ENCODE data around the gene CEP170B. TPM values are rescaled to one million over a fixed set of nuclear protein-coding genes. Genes with fewer than 3 reads are reported as not detected.

CEP170B gene
- total RNA-seq: 10 to 100 TPM in 1 of 4 donors, 1 to 10 TPM in 3; 1.2 to 28.8 (median 8.3) TPM

GRCh38 chr14:104865081-104865630, at the start of gene CEP170B:
CEP170B (plus strand) TSS chr14:104865268; CDS start chr14:104868451, 3,183 bp downstream.
- no peaks in the 10 kb centered on the region for H3K27me3 ChIP-seq
- peak within 1 kb of the TSS; percentile 41 to 58 for H3K4me3 ChIP-seq
- H3K9me3 ChIP-seq: no peaks in the 10 kb centered on the region
- H3K27ac ChIP-seq: peak within 1 kb of the TSS; percentile 22 to 63
- TF ChIP-seq, protein P1, sequence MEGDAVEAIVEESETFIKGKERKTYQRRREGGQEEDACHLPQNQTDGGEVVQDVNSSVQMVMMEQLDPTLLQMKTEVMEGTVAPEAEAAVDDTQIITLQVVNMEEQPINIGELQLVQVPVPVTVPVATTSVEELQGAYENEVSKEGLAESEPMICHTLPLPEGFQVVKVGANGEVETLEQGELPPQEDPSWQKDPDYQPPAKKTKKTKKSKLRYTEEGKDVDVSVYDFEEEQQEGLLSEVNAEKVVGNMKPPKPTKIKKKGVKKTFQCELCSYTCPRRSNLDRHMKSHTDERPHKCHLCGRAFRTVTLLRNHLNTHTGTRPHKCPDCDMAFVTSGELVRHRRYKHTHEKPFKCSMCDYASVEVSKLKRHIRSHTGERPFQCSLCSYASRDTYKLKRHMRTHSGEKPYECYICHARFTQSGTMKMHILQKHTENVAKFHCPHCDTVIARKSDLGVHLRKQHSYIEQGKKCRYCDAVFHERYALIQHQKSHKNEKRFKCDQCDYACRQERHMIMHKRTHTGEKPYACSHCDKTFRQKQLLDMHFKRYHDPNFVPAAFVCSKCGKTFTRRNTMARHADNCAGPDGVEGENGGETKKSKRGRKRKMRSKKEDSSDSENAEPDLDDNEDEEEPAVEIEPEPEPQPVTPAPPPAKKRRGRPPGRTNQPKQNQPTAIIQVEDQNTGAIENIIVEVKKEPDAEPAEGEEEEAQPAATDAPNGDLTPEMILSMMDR (IDR thresholded peaks at IDR 0.05): no peak
- TF ChIP-seq POLR2A (IDR thresholded peaks at IDR 0.05): no peak
- intact Hi-C loops (cut with DNase I; ENCODE audit: low total_unique reads): no loop called here
- no peaks in the 10 kb centered on the region for H3K36me3 ChIP-seq
- no peak for DNase-seq
- H3K4me1 ChIP-seq: peaks cover 0 to 5% of the 10 kb centered on the region in 2 donors

- peak overlapping the region; percentile 87 to 96 for H3K27ac ChIP-seq
These were observed 48.5 kb upstream of the CEP170B start for GRCh38 chr14:104816616-104816884.

GRCh38 chr14:104817930-104818713, 46.9 kb upstream of the CEP170B start:
- Histone ChIP-seq H3K4me1 (peaks cover 0 to 8% of the 10 kb centered on the region in 2 donors), H3K27me3 (no peaks in the 10 kb centered on the region), H3K9me3 (no peaks in the 10 kb centered on the region), H3K36me3 (no peaks in the 10 kb centered on the region), H3K27ac (no peak overlapping the region), H3K4me3 (no peak overlapping the region)
- DNase-seq: peak in 1 of 2 donors; percentile 3
- intact Hi-C loops (cut with DNase I; ENCODE audit: low total_unique reads): no loop called here
- TF ChIP-seq POLR2A (IDR thresholded peaks at IDR 0.05): no peak
- TF ChIP-seq, protein P1 (IDR thresholded peaks at IDR 0.05): no peak

More at GRCh38 chr14:104816616-104816884, 48.5 kb upstream of the CEP170B start:
- DNase-seq: no peak
- peaks cover 0 to 8% of the 10 kb centered on the region in 2 donors for H3K4me1 ChIP-seq
- no peaks in the 10 kb centered on the region for H3K9me3 ChIP-seq
- intact Hi-C loops (cut with DNase I; ENCODE audit: low total_unique reads): no loop called here
- no peaks in the 10 kb centered on the region for H3K36me3 ChIP-seq
- no peaks in the 10 kb centered on the region for H3K27me3 ChIP-seq
- H3K4me3 ChIP-seq: peak overlapping the region; percentile 55 to 83
- TF ChIP-seq POLR2A (IDR thresholded peaks at IDR 0.05): no peak
- TF ChIP-seq, protein P1 (IDR thresholded peaks at IDR 0.05): no peak

DNA sequence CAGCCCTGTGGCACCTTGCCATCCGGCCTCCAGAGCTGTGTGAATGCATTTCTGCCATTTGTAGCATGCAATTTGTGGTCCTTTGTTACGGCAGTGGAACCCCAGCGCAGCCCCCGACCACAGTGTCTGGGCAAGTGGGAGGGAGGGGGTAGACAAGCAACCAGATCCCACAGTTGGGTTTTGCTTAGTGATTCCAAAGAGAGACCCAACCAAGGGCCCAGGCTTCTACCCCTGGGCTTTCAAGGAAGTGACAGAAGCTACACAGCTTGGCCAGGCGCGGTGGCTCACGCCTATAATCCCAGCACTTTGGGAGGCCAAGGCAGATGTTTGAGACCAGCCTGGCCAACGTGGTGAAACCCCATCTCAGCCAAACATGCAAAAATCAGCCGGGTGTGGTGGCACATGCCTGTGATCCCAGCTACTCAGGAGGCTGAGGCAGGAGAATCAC, 46.3 kb upstream of the CEP170B start:
- H3K27ac ChIP-seq: no peak overlapping the region
- H3K4me3 ChIP-seq: no peak overlapping the region
- no peaks in the 10 kb centered on the region for H3K36me3 ChIP-seq
- no peaks in the 10 kb centered on the region for H3K27me3 ChIP-seq
- TF ChIP-seq POLR2A (IDR thresholded peaks at IDR 0.05): no peak
- TF ChIP-seq, protein P1 (IDR thresholded peaks at IDR 0.05): no peak
- H3K9me3 ChIP-seq: no peaks in the 10 kb centered on the region
- intact Hi-C loops (cut with DNase I; ENCODE audit: low total_unique reads): no loop called here
- H3K4me1 ChIP-seq: peaks cover 0 to 8% of the 10 kb centered on the region in 2 donors
- DNase-seq: peak in 1 of 2 donors; percentile 14

- Histone ChIP-seq H3K27me3 (no peaks in the 10 kb centered on the region), H3K4me1 (peaks cover 0 to 8% of the 10 kb centered on the region in 2 donors), H3K4me3 (no peak overlapping the region), H3K9me3 (no peaks in the 10 kb centered on the region), H3K36me3 (no peaks in the 10 kb centered on the region), H3K27ac (no peak overlapping the region)
- intact Hi-C loops (cut with DNase I; ENCODE audit: low total_unique reads): no loop called here
- TF ChIP-seq POLR2A (IDR thresholded peaks at IDR 0.05): no peak
- TF ChIP-seq, protein P1 (IDR thresholded peaks at IDR 0.05): no peak
- peak in 1 of 2 donors; percentile 12 for DNase-seq
These were observed 45.7 kb upstream of the CEP170B start for GRCh38 chr14:104819361-104819781.

Data from uterus (tissue), 4 donors.